Measurements from ENCODE around the gene ADCY9. TPM values are rescaled to one million over a fixed set of nuclear protein-coding genes. Genes with fewer than 3 reads are reported as not detected.

The ADCY9 gene
- total RNA-seq, 3 donors from 2014 or later: 10.9 to 14.4 (median 12.0) TPM

GRCh38 chr16:4033951-4034350 is 82.3 kb downstream of the ADCY9 start:
- no peaks in the 10 kb centered on the region for H3K27me3 ChIP-seq
- intact Hi-C loops (cut with DNase I; ENCODE audit: low total_unique reads): no loop called here
- no peak overlapping the region for H3K4me3 ChIP-seq
- H3K4me1 ChIP-seq: no peaks in the 10 kb centered on the region
- no peaks in the 10 kb centered on the region for H3K9me3 ChIP-seq
- no peak for DNase-seq (ENCODE audit: low spot score in 2 of 2)
- no peaks in the 10 kb centered on the region for H3K36me3 ChIP-seq
- H3K27ac ChIP-seq: no peak overlapping the region
- TF ChIP-seq POLR2AphosphoS5 (IDR thresholded peaks at IDR 0.05) (no peak), CTCF (IDR thresholded peaks at IDR 0.05) (no peak), POLR2A (IDR thresholded peaks at IDR 0.05) (no peak)

DNA sequence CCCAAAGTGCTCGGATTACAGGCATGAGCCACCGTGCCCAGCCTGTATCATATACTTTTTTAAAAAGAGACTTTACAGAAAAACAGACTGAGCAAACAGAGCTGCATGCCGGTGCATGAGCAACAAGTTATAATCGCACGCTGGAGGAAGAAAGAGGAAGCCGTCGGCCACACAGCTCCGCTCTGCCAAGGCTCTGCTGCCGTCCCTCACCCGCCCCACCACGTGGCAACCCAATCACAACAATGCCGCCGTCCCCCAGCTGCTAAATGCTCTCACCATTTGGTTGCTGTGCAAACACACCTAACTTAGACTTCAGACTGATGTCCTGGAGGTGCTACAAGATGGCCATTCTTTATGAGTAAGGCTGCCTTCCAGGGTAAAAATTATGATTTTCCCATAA is 83.5 kb downstream of the ADCY9 start:
- Histone ChIP-seq H3K27ac (no peak overlapping the region), H3K27me3 (no peaks in the 10 kb centered on the region), H3K4me3 (no peak overlapping the region), H3K9me3 (no peaks in the 10 kb centered on the region), H3K4me1 (no peaks in the 10 kb centered on the region), H3K36me3 (no peaks in the 10 kb centered on the region)
- DNase-seq (ENCODE audit: low spot score in 2 of 2): no peak
- TF ChIP-seq POLR2AphosphoS5 (IDR thresholded peaks at IDR 0.05) (no peak), POLR2A (IDR thresholded peaks at IDR 0.05) (no peak), CTCF (IDR thresholded peaks at IDR 0.05) (no peak)
- intact Hi-C loops (cut with DNase I; ENCODE audit: low total_unique reads): no loop called here

DNA sequence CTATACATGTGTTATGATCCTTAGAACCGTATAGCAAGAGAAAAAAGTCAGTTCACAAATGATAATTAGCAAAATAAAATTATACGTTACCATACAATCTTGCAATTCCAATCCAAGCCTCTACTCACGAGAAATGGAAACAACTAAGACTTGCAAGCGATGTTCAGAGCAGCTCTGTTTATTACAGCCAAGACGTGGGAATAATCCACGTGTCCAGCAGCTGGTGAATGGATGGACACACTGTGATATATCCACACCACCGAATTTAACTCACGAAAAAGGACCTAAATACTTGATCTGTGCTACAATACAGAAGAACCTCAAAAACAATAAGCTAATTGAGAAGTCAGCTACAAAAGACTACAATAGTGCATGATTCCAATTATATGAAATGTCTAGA is 88.1 kb downstream of the ADCY9 start:
- Histone ChIP-seq H3K27ac (no peak overlapping the region), H3K9me3 (no peaks in the 10 kb centered on the region), H3K4me3 (no peak overlapping the region), H3K27me3 (no peaks in the 10 kb centered on the region), H3K36me3 (no peaks in the 10 kb centered on the region), H3K4me1 (no peaks in the 10 kb centered on the region)
- intact Hi-C loops (cut with DNase I; ENCODE audit: low total_unique reads): no loop called here
- TF ChIP-seq POLR2A (IDR thresholded peaks at IDR 0.05) (no peak), CTCF (IDR thresholded peaks at IDR 0.05) (no peak)
- no peak for DNase-seq (ENCODE audit: low spot score in 2 of 2)

GRCh38 chr16:4026854-4027253 is 89.4 kb downstream of the ADCY9 start:
- no peak for DNase-seq (ENCODE audit: low spot score in 2 of 2)
- no peaks in the 10 kb centered on the region for H3K4me1 ChIP-seq

DNA sequence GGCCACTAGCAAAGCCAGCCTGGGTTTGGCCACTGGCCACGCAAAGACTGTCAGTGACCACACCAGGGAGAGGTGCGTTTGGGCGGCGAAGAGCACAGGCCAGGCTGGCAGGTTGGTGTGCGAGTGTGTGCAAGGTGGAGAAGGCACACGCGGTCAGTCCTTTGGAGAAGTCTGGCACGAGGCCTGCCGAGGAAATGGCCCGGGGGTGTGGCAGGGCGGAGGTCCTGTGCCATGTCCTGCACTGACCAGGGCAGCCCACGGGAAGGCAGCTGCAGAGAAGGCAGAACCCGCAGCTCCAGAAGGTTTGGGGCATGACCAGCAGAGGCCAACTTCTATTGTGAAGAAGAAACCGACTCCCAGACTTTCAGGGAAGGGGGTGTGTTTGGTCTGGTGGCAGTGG is 90.8 kb downstream of the ADCY9 start:
- TF ChIP-seq CTCF (IDR thresholded peaks at IDR 0.05) (no peak), POLR2AphosphoS5 (IDR thresholded peaks at IDR 0.05) (no peak), POLR2A (IDR thresholded peaks at IDR 0.05) (no peak)
- intact Hi-C loops (cut with DNase I; ENCODE audit: low total_unique reads): no loop called here
- Histone ChIP-seq H3K27me3 (no peaks in the 10 kb centered on the region), H3K4me1 (peaks cover 0 to 5% of the 10 kb centered on the region in 2 donors), H3K4me3 (no peak overlapping the region), H3K9me3 (no peaks in the 10 kb centered on the region), H3K27ac (no peak overlapping the region), H3K36me3 (no peaks in the 10 kb centered on the region)
- DNase-seq (ENCODE audit: low spot score in 2 of 2): no peak

More at GRCh38 chr16:4026854-4027253, 89.4 kb downstream of the ADCY9 start:
- Histone ChIP-seq H3K36me3 (no peaks in the 10 kb centered on the region), H3K27ac (no peak overlapping the region), H3K4me3 (no peak overlapping the region), H3K9me3 (no peaks in the 10 kb centered on the region), H3K27me3 (no peaks in the 10 kb centered on the region)
- TF ChIP-seq POLR2A (IDR thresholded peaks at IDR 0.05) (no peak), POLR2AphosphoS5 (IDR thresholded peaks at IDR 0.05) (no peak), CTCF (IDR thresholded peaks at IDR 0.05) (no peak)
- intact Hi-C loops (cut with DNase I; ENCODE audit: low total_unique reads): no loop called here

Data from breast epithelium (tissue), 4 donors.